Measurements from ENCODE around the gene BTBD7.

DNA sequence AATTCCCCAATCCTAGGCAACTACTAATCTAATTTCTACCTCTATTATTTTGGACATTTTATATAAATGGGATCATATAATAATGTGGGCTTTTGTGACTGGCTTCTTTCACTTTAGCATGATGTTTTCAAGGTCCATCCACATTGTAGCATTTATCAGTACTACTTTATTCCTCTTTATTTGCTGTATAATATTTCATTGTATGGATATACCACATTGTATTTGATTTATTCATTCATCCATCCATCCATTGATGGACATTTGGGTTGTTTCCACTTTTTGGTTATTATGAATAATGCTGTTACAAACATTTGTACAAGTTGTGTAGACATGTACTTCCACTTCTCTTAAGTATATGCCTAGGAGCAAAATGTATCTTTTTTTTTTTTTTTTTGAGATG lies 17.3 kb downstream of the BTBD7 start:
- no peak for TF ChIP-seq CTCF (conservative IDR thresholded peaks at IDR 0.05)
- TF ChIP-seq EZH2 (IDR thresholded peaks at IDR 0.05; ENCODE audit: low read depth) = no peak
